Measurements from ENCODE around the gene ZHX3. TPM values are rescaled to one million over a fixed set of nuclear protein-coding genes. Genes with fewer than 3 reads are reported as not detected.

ZHX3 gene
- total RNA-seq, 1 experiment from 2014 or later = 5.9 TPM

DNA sequence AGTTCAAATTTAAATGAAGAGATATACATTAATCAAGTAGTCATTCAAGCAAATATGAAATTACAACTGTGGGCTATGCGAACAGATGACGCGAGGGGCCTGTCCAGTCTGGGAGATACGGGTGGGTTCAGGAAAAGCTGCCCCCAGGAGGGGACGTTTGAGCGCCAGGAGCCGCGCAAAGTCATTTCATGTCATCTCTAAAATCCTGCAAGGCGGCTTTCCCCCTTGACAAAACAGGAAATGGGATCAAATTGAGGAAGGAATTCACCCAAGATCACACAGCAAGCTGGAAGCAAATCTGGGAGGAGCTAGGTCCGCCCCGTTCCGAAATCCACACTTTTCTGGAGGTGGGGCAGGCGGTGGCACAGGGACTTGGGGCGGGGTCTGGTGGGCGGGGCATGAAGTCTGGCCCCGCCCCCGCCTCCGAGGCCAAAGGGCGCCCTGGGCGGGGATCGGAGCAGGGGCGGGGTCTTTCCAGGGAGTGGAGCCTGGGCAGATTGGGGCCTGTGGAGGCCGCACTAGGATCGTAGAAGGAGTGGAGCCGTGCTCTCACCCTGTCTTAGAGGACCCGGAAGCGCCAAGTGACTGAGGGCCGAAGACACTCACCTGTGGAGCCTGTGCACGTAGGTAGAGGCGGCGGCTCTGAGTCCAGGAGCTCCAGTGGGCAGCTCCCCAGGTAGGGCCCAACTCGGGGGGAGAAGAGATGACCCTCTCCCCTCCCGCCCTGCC is 23.0 kb upstream of the ZHX3 start, which contains the start of gene LPIN3:
LPIN3 (plus strand) TSS at position 495 of the 729 bp plus-strand sequence. CDS start 4,983 bp downstream, outside the sequence.
- Histone ChIP-seq H3K9me3 (ENCODE audit: low read length) (no peaks in the 10 kb centered on the region), H3K9me2 (replicated peaks; ENCODE audit: insufficient read depth, low read length) (no peaks in the 10 kb centered on the region), H3K4me1 (ENCODE audit: low read length) (peaks cover 5% of the 10 kb centered on the region), H4K20me1 (ENCODE audit: insufficient read depth, low read depth, low read length) (0 out of 2 replicates have a peak, but pooled peaks cover 4% of the 10 kb centered on the region), H3K79me2 (ENCODE audit: low read length) (no peaks in the 10 kb centered on the region), H3K4me3 (ENCODE audit: low read length) (no peak within 1 kb of the TSS), H3K9ac (ENCODE audit: low read length) (no peak within 1 kb of the TSS), H3K4me2 (ENCODE audit: low read depth, low read length, poor library complexity, severe bottlenecking) (peak within 1 kb of the TSS; percentile 53), H3K36me3 (ENCODE audit: insufficient read depth, low read length) (no peaks in the 10 kb centered on the region), H2AFZ (ENCODE audit: low read length) (no peak within 1 kb of the TSS), H3K27ac (ENCODE audit: low read length) (no peak within 1 kb of the TSS), H3K27me3 (ENCODE audit: low read length) (no peaks in the 10 kb centered on the region)
- peak; percentile 55 for DNase-seq

DNA sequence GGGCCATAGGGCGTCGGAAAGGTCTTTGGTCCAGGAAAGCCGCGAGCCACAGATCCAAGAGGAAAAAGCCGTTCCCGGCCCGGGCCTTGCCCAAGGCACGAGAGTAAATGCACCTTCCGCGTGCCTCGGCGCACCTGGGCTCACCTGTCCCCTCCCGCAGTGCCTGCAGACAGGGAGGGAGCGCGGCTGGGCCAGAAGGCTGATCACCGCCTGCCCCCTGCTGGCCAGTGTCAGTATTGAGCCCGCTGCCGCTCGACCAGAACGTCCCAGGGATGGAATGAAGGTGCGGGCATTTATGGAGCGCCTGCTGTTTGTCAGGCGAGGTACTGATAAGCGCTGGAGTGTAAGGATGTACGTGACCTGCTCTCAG is 22.4 kb upstream of the ZHX3 start:
- H3K4me2 ChIP-seq (ENCODE audit: low read depth, low read length, poor library complexity, severe bottlenecking) = peak overlapping the region; percentile 53
- H3K27ac ChIP-seq (ENCODE audit: low read length) = no peak overlapping the region
- no peak overlapping the region for H3K4me3 ChIP-seq (ENCODE audit: low read length)
- H3K9ac ChIP-seq (ENCODE audit: low read length) = no peak overlapping the region
- no peak overlapping the region for H2AFZ ChIP-seq (ENCODE audit: low read length)
- H3K79me2 ChIP-seq (ENCODE audit: low read length) = no peaks in the 10 kb centered on the region
- no peaks in the 10 kb centered on the region for H3K27me3 ChIP-seq (ENCODE audit: low read length)
- H3K4me1 ChIP-seq (ENCODE audit: low read length) = peaks cover 5% of the 10 kb centered on the region
- H3K9me2 ChIP-seq (replicated peaks; ENCODE audit: insufficient read depth, low read length) = no peaks in the 10 kb centered on the region
- no peaks in the 10 kb centered on the region for H3K9me3 ChIP-seq (ENCODE audit: low read length)
- H3K36me3 ChIP-seq (ENCODE audit: insufficient read depth, low read length) = no peaks in the 10 kb centered on the region
- DNase-seq = peak; percentile 89
- 0 out of 2 replicates have a peak, but pooled peaks cover 4% of the 10 kb centered on the region for H4K20me1 ChIP-seq (ENCODE audit: insufficient read depth, low read depth, low read length)

DNA sequence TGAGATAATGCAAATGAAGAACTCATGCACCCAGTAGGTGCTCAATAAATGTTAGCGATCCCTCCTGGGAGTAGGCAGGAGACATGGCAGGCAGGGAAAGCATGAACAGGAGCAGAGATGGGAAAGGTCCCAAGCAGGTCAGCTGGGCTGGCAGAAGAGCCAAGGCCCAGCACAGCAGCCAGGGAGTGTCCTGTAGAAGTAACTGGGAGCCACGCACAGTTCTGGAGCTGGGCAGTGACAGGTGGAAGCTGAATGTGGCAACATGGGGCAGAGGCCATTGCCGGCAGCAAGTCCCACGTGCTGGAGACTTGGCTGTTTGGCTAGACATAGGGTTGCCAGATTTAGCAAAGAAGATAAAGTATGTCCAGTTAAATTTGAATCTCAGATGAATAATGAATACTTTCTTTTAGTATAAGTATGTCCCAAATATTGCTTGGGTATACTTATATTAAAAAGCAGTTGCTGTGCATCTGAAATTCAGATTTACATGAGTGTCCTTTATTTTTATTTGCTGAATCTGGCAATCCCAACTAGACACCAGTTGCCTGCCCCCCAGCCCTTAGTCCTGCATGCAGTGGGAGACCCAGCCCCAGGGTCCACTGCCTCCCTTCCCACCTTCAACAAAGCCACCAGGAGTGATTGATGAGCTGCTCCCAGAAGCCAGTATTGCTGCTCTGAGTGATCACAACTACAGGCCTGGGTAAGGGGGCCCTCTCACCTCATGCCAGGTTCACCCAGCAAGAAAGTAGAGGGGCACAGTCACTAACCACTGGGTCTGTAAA is 19.4 kb upstream of the ZHX3 start:
- Histone ChIP-seq H2AFZ (ENCODE audit: low read length) (no peak overlapping the region), H3K79me2 (ENCODE audit: low read length) (no peaks in the 10 kb centered on the region), H3K27ac (ENCODE audit: low read length) (no peak overlapping the region), H3K9me3 (ENCODE audit: low read length) (no peaks in the 10 kb centered on the region), H3K9me2 (replicated peaks; ENCODE audit: insufficient read depth, low read length) (no peaks in the 10 kb centered on the region), H3K9ac (ENCODE audit: low read length) (no peak overlapping the region), H4K20me1 (ENCODE audit: insufficient read depth, low read depth, low read length) (0 out of 2 replicates have a peak, but pooled peaks cover 4% of the 10 kb centered on the region), H3K36me3 (ENCODE audit: insufficient read depth, low read length) (no peaks in the 10 kb centered on the region), H3K4me1 (ENCODE audit: low read length) (peaks cover 5% of the 10 kb centered on the region), H3K4me3 (ENCODE audit: low read length) (no peak overlapping the region), H3K27me3 (ENCODE audit: low read length) (no peaks in the 10 kb centered on the region), H3K4me2 (ENCODE audit: low read depth, low read length, poor library complexity, severe bottlenecking) (no peak overlapping the region)
- DNase-seq = no peak

DNA sequence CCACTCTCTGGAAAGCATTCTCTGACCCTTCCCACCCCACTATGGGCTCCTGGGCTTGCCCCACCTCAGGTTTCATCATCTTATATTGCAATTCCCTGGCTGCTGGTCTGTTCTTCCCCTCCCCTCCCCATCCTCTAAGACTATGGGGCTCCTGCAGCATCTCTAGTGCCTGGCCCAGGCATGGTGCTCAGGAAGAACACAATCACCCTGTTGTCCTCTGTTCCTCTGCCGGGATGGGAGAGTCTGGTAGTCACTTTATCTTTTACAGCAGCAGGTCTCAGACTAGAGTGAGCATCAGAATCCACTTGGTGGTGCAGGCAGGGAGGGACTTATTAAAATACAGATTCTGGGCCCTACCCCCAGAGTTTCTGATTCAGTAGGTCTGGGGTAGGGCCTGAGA is 18.1 kb upstream of the ZHX3 start:
- H3K4me3 ChIP-seq (ENCODE audit: low read length) = no peak overlapping the region
- H3K9me2 ChIP-seq (replicated peaks; ENCODE audit: insufficient read depth, low read length) = no peaks in the 10 kb centered on the region
- no peaks in the 10 kb centered on the region for H3K27me3 ChIP-seq (ENCODE audit: low read length)
- H3K36me3 ChIP-seq (ENCODE audit: insufficient read depth, low read length) = no peaks in the 10 kb centered on the region
- H4K20me1 ChIP-seq (ENCODE audit: insufficient read depth, low read depth, low read length) = 0 out of 2 replicates have a peak, but pooled peaks cover 4% of the 10 kb centered on the region
- H3K9ac ChIP-seq (ENCODE audit: low read length) = no peak overlapping the region
- H3K9me3 ChIP-seq (ENCODE audit: low read length) = no peaks in the 10 kb centered on the region
- peaks cover 5% of the 10 kb centered on the region for H3K4me1 ChIP-seq (ENCODE audit: low read length)
- H2AFZ ChIP-seq (ENCODE audit: low read length) = no peak overlapping the region
- no peak for DNase-seq
- no peak overlapping the region for H3K27ac ChIP-seq (ENCODE audit: low read length)
- no peaks in the 10 kb centered on the region for H3K79me2 ChIP-seq (ENCODE audit: low read length)
- H3K4me2 ChIP-seq (ENCODE audit: low read depth, low read length, poor library complexity, severe bottlenecking) = no peak overlapping the region

DNA sequence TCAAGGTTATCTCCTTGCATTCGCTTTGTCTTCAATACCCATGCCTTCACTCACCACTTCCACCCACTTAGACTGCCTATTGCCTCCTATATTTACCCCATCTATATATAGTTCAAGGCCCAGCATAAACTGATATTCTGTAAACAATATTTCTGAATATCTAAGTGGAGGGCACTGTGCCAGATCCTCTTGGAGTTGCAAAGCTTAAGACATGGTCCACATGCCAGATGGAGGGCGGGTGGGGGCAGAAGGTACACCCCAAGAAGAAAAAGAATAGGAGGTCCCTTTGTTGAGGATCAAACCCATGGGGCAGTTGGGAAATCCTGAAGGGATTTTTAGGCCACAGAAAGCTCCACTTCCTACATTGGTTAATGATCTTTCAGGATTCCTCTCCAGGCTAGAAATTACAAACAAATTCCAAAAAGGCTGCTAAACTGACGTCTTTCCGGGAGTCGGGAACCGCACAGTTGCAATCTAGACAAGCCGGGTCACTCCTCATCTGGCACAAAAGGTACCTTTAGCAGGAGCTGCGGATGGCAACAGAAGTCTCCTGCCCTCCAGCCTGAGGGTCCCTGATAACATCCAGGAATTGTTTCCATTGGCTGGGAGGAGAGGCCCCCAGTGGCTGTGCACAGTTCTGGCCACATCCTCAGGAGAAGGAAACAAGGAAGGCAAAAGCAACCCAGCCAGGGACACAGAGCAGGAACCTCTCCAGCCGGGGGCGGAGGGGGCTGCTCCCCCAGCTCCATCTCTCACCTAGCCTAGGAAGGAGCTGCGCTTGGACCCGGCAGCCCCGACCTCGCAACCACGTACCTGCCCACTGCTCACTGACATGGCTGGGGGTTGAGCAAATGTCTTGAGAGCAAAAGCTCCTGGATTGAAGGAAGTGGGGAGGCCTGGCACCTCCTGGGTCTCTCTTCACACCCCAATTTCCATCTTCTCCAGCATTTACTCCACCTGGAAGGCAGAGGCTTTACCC is 17.2 kb upstream of the ZHX3 start:
- H3K9me2 ChIP-seq (replicated peaks; ENCODE audit: insufficient read depth, low read length) = no peaks in the 10 kb centered on the region
- H3K9me3 ChIP-seq (ENCODE audit: low read length) = no peaks in the 10 kb centered on the region
- H3K79me2 ChIP-seq (ENCODE audit: low read length) = no peaks in the 10 kb centered on the region
- H3K4me1 ChIP-seq (ENCODE audit: low read length) = no peaks in the 10 kb centered on the region
- H4K20me1 ChIP-seq (ENCODE audit: insufficient read depth, low read depth, low read length) = no peaks in the 10 kb centered on the region
- no peak overlapping the region for H2AFZ ChIP-seq (ENCODE audit: low read length)
- H3K36me3 ChIP-seq (ENCODE audit: insufficient read depth, low read length) = no peaks in the 10 kb centered on the region
- no peak overlapping the region for H3K4me3 ChIP-seq (ENCODE audit: low read length)
- H3K4me2 ChIP-seq (ENCODE audit: low read depth, low read length, poor library complexity, severe bottlenecking) = no peak overlapping the region
- no peak for DNase-seq
- H3K27me3 ChIP-seq (ENCODE audit: low read length) = no peaks in the 10 kb centered on the region
- no peak overlapping the region for H3K27ac ChIP-seq (ENCODE audit: low read length)
- H3K9ac ChIP-seq (ENCODE audit: low read length) = no peak overlapping the region

DNA sequence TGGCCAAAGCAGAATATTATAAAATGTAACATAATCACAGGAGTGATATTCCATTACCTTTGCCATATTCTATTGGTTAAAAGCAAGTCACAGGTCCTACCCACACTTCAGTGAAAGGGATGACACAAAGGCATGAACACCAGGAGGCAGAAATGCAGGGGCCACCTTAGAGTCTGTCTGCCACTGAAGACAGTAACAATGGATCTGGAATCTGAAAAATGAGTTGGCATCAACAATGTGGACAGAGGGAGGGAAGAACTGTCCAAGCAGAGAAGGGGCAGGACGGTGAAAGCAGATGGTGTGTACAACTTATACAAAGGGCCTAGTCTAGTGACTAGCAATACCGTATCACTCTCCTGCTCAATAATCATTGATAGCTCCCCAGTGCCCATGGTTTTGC is 16.5 kb upstream of the ZHX3 start:
- Histone ChIP-seq H3K9ac (ENCODE audit: low read length) (no peak overlapping the region), H3K27me3 (ENCODE audit: low read length) (no peaks in the 10 kb centered on the region), H4K20me1 (ENCODE audit: insufficient read depth, low read depth, low read length) (no peaks in the 10 kb centered on the region), H3K36me3 (ENCODE audit: insufficient read depth, low read length) (no peaks in the 10 kb centered on the region), H3K27ac (ENCODE audit: low read length) (no peak overlapping the region), H3K4me3 (ENCODE audit: low read length) (no peak overlapping the region), H2AFZ (ENCODE audit: low read length) (no peak overlapping the region), H3K4me1 (ENCODE audit: low read length) (no peaks in the 10 kb centered on the region), H3K9me3 (ENCODE audit: low read length) (no peaks in the 10 kb centered on the region), H3K79me2 (ENCODE audit: low read length) (no peaks in the 10 kb centered on the region), H3K4me2 (ENCODE audit: low read depth, low read length, poor library complexity, severe bottlenecking) (no peak overlapping the region), H3K9me2 (replicated peaks; ENCODE audit: insufficient read depth, low read length) (no peaks in the 10 kb centered on the region)
- no peak for DNase-seq

DNA sequence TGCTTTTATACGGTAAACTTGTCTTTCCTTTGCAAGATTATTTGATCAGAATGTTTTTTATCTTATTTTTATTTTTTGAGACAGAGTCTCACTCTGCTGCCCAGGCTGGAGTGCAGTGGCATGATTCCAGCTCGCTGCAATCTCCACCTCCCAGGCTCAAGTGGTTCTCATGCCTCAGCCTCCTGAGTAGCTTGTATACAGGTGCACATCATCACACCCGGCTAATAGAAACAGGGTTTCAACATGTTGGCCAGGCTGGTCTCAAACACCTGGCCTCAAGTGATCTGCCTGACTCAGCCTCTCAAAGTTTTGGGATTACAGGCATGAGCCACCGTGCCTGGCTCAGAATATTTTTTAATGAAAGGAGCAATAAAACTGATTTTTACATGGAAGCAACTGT is 14.2 kb upstream of the ZHX3 start:
- no peaks in the 10 kb centered on the region for H3K9me2 ChIP-seq (replicated peaks; ENCODE audit: insufficient read depth, low read length)
- H3K4me2 ChIP-seq (ENCODE audit: low read depth, low read length, poor library complexity, severe bottlenecking) = no peak overlapping the region
- H3K36me3 ChIP-seq (ENCODE audit: insufficient read depth, low read length) = no peaks in the 10 kb centered on the region
- no peaks in the 10 kb centered on the region for H3K79me2 ChIP-seq (ENCODE audit: low read length)
- H3K9me3 ChIP-seq (ENCODE audit: low read length) = no peaks in the 10 kb centered on the region
- no peaks in the 10 kb centered on the region for H3K4me1 ChIP-seq (ENCODE audit: low read length)
- H3K27ac ChIP-seq (ENCODE audit: low read length) = no peak overlapping the region
- DNase-seq = no peak
- no peaks in the 10 kb centered on the region for H4K20me1 ChIP-seq (ENCODE audit: insufficient read depth, low read depth, low read length)
- no peaks in the 10 kb centered on the region for H3K27me3 ChIP-seq (ENCODE audit: low read length)
- no peak overlapping the region for H3K9ac ChIP-seq (ENCODE audit: low read length)
- H2AFZ ChIP-seq (ENCODE audit: low read length) = no peak overlapping the region
- H3K4me3 ChIP-seq (ENCODE audit: low read length) = no peak overlapping the region

Measured in Karpas-422 (cell line).